OCI-LY1 (cell line): ENCODE data around the gene STAMBPL1.

Experiments
- EZH2 ChIP-seq: fragments of 200-600 bp; sonication (generic), shearing (Covaris generic); IDR thresholded peaks from 2 replicates; pipeline ENCODE4 v1.8.0; 2017; ENCODE audit warnings: borderline replicate concordance, mixed run types, mild to moderate bottlenecking, antibody characterized with exemption, low read length, moderate library complexity, mixed read lengths
- TF ChIP-seq, protein P1 (sequence below): fragments of 200-600 bp; sonication (generic), shearing (Covaris generic); IDR thresholded peaks from 2 replicates; pipeline ENCODE4 v1.5.1; 2017; ENCODE audit warnings: mild to moderate bottlenecking, antibody characterized with exemption, low read length, moderate library complexity, mixed read lengths

DNA sequence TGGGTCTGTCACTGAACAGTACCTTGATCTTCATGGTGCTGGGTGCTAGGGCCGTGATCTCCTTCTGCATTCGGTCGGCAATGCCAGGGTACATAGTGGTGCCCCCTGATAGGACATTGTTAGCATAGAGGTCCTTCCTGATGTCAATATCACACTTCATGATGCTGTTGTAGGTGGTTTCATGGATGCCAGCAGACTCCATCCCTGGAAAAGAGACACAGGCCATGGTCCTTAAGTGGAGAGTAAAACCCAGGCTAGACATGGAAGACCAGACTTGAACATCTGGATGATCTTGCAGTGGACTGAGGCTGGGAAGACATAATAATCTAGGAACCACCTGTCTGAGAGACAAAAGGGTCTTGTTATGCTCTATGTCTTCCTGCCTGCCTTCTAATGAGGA is 58.0 kb downstream of the STAMBPL1 start:
- TF ChIP-seq, protein P1, sequence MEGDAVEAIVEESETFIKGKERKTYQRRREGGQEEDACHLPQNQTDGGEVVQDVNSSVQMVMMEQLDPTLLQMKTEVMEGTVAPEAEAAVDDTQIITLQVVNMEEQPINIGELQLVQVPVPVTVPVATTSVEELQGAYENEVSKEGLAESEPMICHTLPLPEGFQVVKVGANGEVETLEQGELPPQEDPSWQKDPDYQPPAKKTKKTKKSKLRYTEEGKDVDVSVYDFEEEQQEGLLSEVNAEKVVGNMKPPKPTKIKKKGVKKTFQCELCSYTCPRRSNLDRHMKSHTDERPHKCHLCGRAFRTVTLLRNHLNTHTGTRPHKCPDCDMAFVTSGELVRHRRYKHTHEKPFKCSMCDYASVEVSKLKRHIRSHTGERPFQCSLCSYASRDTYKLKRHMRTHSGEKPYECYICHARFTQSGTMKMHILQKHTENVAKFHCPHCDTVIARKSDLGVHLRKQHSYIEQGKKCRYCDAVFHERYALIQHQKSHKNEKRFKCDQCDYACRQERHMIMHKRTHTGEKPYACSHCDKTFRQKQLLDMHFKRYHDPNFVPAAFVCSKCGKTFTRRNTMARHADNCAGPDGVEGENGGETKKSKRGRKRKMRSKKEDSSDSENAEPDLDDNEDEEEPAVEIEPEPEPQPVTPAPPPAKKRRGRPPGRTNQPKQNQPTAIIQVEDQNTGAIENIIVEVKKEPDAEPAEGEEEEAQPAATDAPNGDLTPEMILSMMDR = no peak
- TF ChIP-seq EZH2 = no peak
